ENCODE measurements around the gene PBX4. TPM values are rescaled to one million over a fixed set of nuclear protein-coding genes. Genes with fewer than 3 reads are reported as not detected.

The PBX4 gene
- total RNA-seq, 2 donors from 2014 or later, result 49.7 to 58.4 TPM

GRCh38 chr19:19529783-19530422 lies 88.6 kb downstream of the PBX4 start:
- no peak for ATAC-seq

GRCh38 chr19:19528721-19529490 lies 89.6 kb downstream of the PBX4 start, which contains the start of gene YJEFN3:
Gene YJEFN3, plus strand, starts transcription at chr19:19528911. Its CDS starts 22 bp downstream, at chr19:19528933.
- Mint-ChIP-seq H3K27ac (peak within 1 kb of the TSS; percentile 45), H3K4me1 (peaks cover 4% of the 10 kb centered on the region), H3K36me3 (ENCODE audit: low read depth) (no peaks in the 10 kb centered on the region), H3K4me3 (peak within 1 kb of the TSS; percentile 15), H3K27me3 (no peaks in the 10 kb centered on the region)
- H3K9me3 ChIP-seq (ENCODE audit: control insufficient read depth, low read length, poor library complexity, severe bottlenecking), result no peaks in the 10 kb centered on the region
- DNase-seq, result no peak
- no peak for ATAC-seq

More at GRCh38 chr19:19529783-19530422, 88.6 kb downstream of the PBX4 start:
- Mint-ChIP-seq H3K4me3 (peak overlapping the region; percentile 15), H3K36me3 (ENCODE audit: low read depth) (no peaks in the 10 kb centered on the region), H3K27me3 (no peaks in the 10 kb centered on the region), H3K4me1 (peaks cover 9% of the 10 kb centered on the region), H3K27ac (peak overlapping the region; percentile 45)
- no peaks in the 10 kb centered on the region for H3K9me3 ChIP-seq (ENCODE audit: control insufficient read depth, low read length, poor library complexity, severe bottlenecking)
- DNase-seq, result no peak

GRCh38 chr19:19527674-19528625 lies 90.5 kb downstream of the PBX4 start:
- no peaks in the 10 kb centered on the region for H3K27me3 Mint-ChIP-seq
- no peaks in the 10 kb centered on the region for H3K9me3 ChIP-seq (ENCODE audit: control insufficient read depth, low read length, poor library complexity, severe bottlenecking)
- ATAC-seq (no peak), DNase-seq (no peak)
- no peak overlapping the region for H3K4me3 Mint-ChIP-seq
- H3K27ac Mint-ChIP-seq, result no peak overlapping the region
- H3K4me1 Mint-ChIP-seq, result peaks cover 3% of the 10 kb centered on the region
- H3K36me3 Mint-ChIP-seq (ENCODE audit: low read depth), result no peaks in the 10 kb centered on the region

- no peaks in the 10 kb centered on the region for H3K27me3 Mint-ChIP-seq
- no peaks in the 10 kb centered on the region for H3K36me3 Mint-ChIP-seq (ENCODE audit: low read depth)
- H3K4me1 Mint-ChIP-seq, result peaks cover 3% of the 10 kb centered on the region
- H3K9me3 ChIP-seq (ENCODE audit: control insufficient read depth, low read length, poor library complexity, severe bottlenecking), result no peaks in the 10 kb centered on the region
- ATAC-seq (no peak), DNase-seq (no peak)
- H3K4me3 Mint-ChIP-seq, result no peak overlapping the region
- H3K27ac Mint-ChIP-seq, result no peak overlapping the region
Observed at GRCh38 chr19:19527371-19527656, 91.2 kb downstream of the PBX4 start.

- Mint-ChIP-seq H3K27ac (no peak overlapping the region), H3K27me3 (no peaks in the 10 kb centered on the region), H3K36me3 (ENCODE audit: low read depth) (no peaks in the 10 kb centered on the region), H3K4me1 (no peaks in the 10 kb centered on the region), H3K4me3 (no peak overlapping the region)
- no peak for DNase-seq
- no peaks in the 10 kb centered on the region for H3K9me3 ChIP-seq (ENCODE audit: control insufficient read depth, low read length, poor library complexity, severe bottlenecking)
- no peak for ATAC-seq
Observed at GRCh38 chr19:19526581-19527370, 91.7 kb downstream of the PBX4 start.

- no peak overlapping the region for H3K4me3 Mint-ChIP-seq
- DNase-seq, result no peak
- no peaks in the 10 kb centered on the region for H3K9me3 ChIP-seq (ENCODE audit: control insufficient read depth, low read length, poor library complexity, severe bottlenecking)
- no peak overlapping the region for H3K27ac Mint-ChIP-seq
- H3K27me3 Mint-ChIP-seq, result no peaks in the 10 kb centered on the region
- ATAC-seq, result no peak
- no peaks in the 10 kb centered on the region for H3K36me3 Mint-ChIP-seq (ENCODE audit: low read depth)
- no peaks in the 10 kb centered on the region for H3K4me1 Mint-ChIP-seq
Observed at GRCh38 chr19:19525611-19526380, 92.7 kb downstream of the PBX4 start.

GRCh38 chr19:19524053-19524452 lies 94.4 kb downstream of the PBX4 start:
- Mint-ChIP-seq H3K27ac (peak overlapping the region; percentile 72), H3K4me3 (no peak overlapping the region), H3K27me3 (no peaks in the 10 kb centered on the region), H3K36me3 (ENCODE audit: low read depth) (no peaks in the 10 kb centered on the region), H3K4me1 (peaks cover 8% of the 10 kb centered on the region)
- H3K9me3 ChIP-seq (ENCODE audit: control insufficient read depth, low read length, poor library complexity, severe bottlenecking), result no peaks in the 10 kb centered on the region
- ATAC-seq (no peak), DNase-seq (no peak)

GRCh38 chr19:19523177-19523576 lies 95.3 kb downstream of the PBX4 start:
- Mint-ChIP-seq H3K27ac (no peak overlapping the region), H3K36me3 (ENCODE audit: low read depth) (no peaks in the 10 kb centered on the region), H3K4me1 (peaks cover 8% of the 10 kb centered on the region), H3K4me3 (no peak overlapping the region), H3K27me3 (no peaks in the 10 kb centered on the region)
- no peak for DNase-seq
- H3K9me3 ChIP-seq (ENCODE audit: control insufficient read depth, low read length, poor library complexity, severe bottlenecking), result no peaks in the 10 kb centered on the region
- ATAC-seq, result no peak

- DNase-seq, result no peak
- no peaks in the 10 kb centered on the region for H3K27me3 Mint-ChIP-seq
- H3K27ac Mint-ChIP-seq, result no peak overlapping the region
- H3K4me3 Mint-ChIP-seq, result no peak overlapping the region
- no peaks in the 10 kb centered on the region for H3K36me3 Mint-ChIP-seq (ENCODE audit: low read depth)
- ATAC-seq, result no peak
- H3K9me3 ChIP-seq (ENCODE audit: control insufficient read depth, low read length, poor library complexity, severe bottlenecking), result no peaks in the 10 kb centered on the region
- peaks cover 10% of the 10 kb centered on the region for H3K4me1 Mint-ChIP-seq
Observed at GRCh38 chr19:19520989-19521388, 97.5 kb downstream of the PBX4 start.

GRCh38 chr19:19517235-19517619 lies 101.3 kb downstream of the PBX4 start:
- H3K9me3 ChIP-seq (ENCODE audit: control insufficient read depth, low read length, poor library complexity, severe bottlenecking), result no peaks in the 10 kb centered on the region
- Mint-ChIP-seq H3K27me3 (no peaks in the 10 kb centered on the region), H3K36me3 (ENCODE audit: low read depth) (no peaks in the 10 kb centered on the region), H3K4me3 (peak overlapping the region; percentile 55), H3K4me1 (peaks cover 11% of the 10 kb centered on the region), H3K27ac (peak overlapping the region; percentile 94)
- DNase-seq (no peak), ATAC-seq (no peak)

GRCh38 chr19:19515642-19516519 lies 102.6 kb downstream of the PBX4 start, which contains the start of gene NDUFA13:
Gene NDUFA13, plus strand, starts transcription at chr19:19516225. Its CDS starts 14 bp downstream, at chr19:19516239.
- Mint-ChIP-seq H3K27ac (peak within 1 kb of the TSS; percentile 94), H3K4me1 (peaks cover 11% of the 10 kb centered on the region), H3K36me3 (ENCODE audit: low read depth) (no peaks in the 10 kb centered on the region), H3K4me3 (peak within 1 kb of the TSS; percentile 91), H3K27me3 (no peaks in the 10 kb centered on the region)
- peak; percentile 79 to 92 (median 89) for DNase-seq
- H3K9me3 ChIP-seq (ENCODE audit: control insufficient read depth, low read length, poor library complexity, severe bottlenecking), result no peaks in the 10 kb centered on the region
- peak; percentile 89 for ATAC-seq
